Mesenchymal stem cell (in vitro differentiated cells and primary cell): Measurements from ENCODE around the gene LILRB1. TPM values are rescaled to one million over a fixed set of nuclear protein-coding genes. Genes with fewer than 3 reads are reported as not detected.

Experiments used
- DNase-seq: peaks from one replicate; pipeline ENCODE4 v3.0.0-alpha.2; 2013
- H2AFZ ChIP-seq: one replicate; pipeline ENCODE4 v1.6.1; 2013; ENCODE audit warnings: low read depth, mild to moderate bottlenecking, control low read depth, inconsistent platforms, low read length, moderate library complexity
- H2AK5ac ChIP-seq: 2 replicates; pipeline ENCODE4 v1.6.1; 2013; ENCODE audit warnings: low read length, moderate library complexity, mild to moderate bottlenecking, inconsistent platforms; ENCODE audit not compliant: severe bottlenecking
- H2BK120ac ChIP-seq: one replicate; pipeline ENCODE4 v1.6.1; 2013; ENCODE audit warnings: low read depth, mild to moderate bottlenecking, inconsistent platforms, low read length, moderate library complexity
- H2BK12ac ChIP-seq, 2 experiments: one replicate each; pipeline ENCODE4 v1.6.1; 2013; ENCODE audit warnings: inconsistent platforms in 2 of 2, low read length in 2 of 2, mild to moderate bottlenecking in 2 of 2, moderate library complexity in 2 of 2, control low read depth in 1 of 2
- H2BK15ac ChIP-seq: one replicate; pipeline ENCODE4 v1.6.1; 2013; ENCODE audit warnings: mild to moderate bottlenecking, low read depth, inconsistent platforms; ENCODE audit not compliant: poor library complexity, severe bottlenecking
- H2BK5ac ChIP-seq: 2 replicates; pipeline ENCODE4 v1.6.1; 2013; ENCODE audit warnings: low read depth, mild to moderate bottlenecking, low read length, control low read depth, inconsistent platforms; ENCODE audit not compliant: poor library complexity, severe bottlenecking
- H3K14ac ChIP-seq, 2 experiments: one replicate each; pipeline ENCODE4 v1.6.1; 2013; ENCODE audit warnings: inconsistent platforms in 2 of 2, low read length in 2 of 2, control low read depth in 1 of 2, mild to moderate bottlenecking in 1 of 2, moderate library complexity in 1 of 2
- H3K18ac ChIP-seq, 2 experiments: one replicate each; pipeline ENCODE4 v1.6.1; 2013; ENCODE audit warnings: inconsistent platforms in 2 of 2, low read length in 2 of 2, control low read depth in 1 of 2, low read depth in 1 of 2, mild to moderate bottlenecking in 1 of 2
- H3K23ac ChIP-seq, 2 experiments: one replicate each; pipeline ENCODE4 v1.6.1; 2013; ENCODE audit warnings: inconsistent platforms in 2 of 2, low read length in 2 of 2, mild to moderate bottlenecking in 2 of 2, moderate library complexity in 2 of 2, control low read depth in 1 of 2
- H3K27ac ChIP-seq: 2 replicates; pipeline ENCODE4 v1.5.1; 2013; ENCODE audit warnings: mild to moderate bottlenecking, moderate library complexity, low read length, control low read depth, inconsistent platforms; ENCODE audit not compliant: poor library complexity, severe bottlenecking
- H3K27me3 ChIP-seq, 2 experiments: 2 replicates each; pipeline versions ENCODE4 v1.6.1 to v1.7.0; 2013; ENCODE audit warnings: low read length in 2 of 2, mild to moderate bottlenecking in 2 of 2, moderate library complexity in 2 of 2, control low read depth in 1 of 2, inconsistent platforms in 1 of 2; ENCODE audit not compliant: control insufficient read depth in 1 of 2, insufficient read depth in 1 of 2
- H3K36me3 ChIP-seq, 2 experiments: 2 replicates each; pipeline versions ENCODE4 v1.6.1 to v1.7.0; 2013; ENCODE audit warnings: low read length in 2 of 2, control low read depth in 1 of 2, inconsistent platforms in 1 of 2, low read depth in 1 of 2, mild to moderate bottlenecking in 1 of 2; ENCODE audit not compliant: insufficient read depth in 2 of 2, control insufficient read depth in 1 of 2
- H3K4ac ChIP-seq, 2 experiments: one replicate each; pipeline ENCODE4 v1.6.1; 2013; ENCODE audit warnings: inconsistent platforms in 2 of 2, low read length in 2 of 2, mild to moderate bottlenecking in 2 of 2, moderate library complexity in 2 of 2, control low read depth in 1 of 2, low read depth in 1 of 2
- H3K4me1 ChIP-seq: 2 replicates; pipeline ENCODE4 v1.6.1; 2013; ENCODE audit warnings: low read depth, low read length, control low read depth; ENCODE audit not compliant: control insufficient read depth, insufficient read depth
- H3K4me2 ChIP-seq: 2 replicates; pipeline ENCODE4 v1.6.1; 2013; ENCODE audit warnings: low read length, mild to moderate bottlenecking, inconsistent platforms; ENCODE audit not compliant: poor library complexity, severe bottlenecking
- H3K4me3 ChIP-seq, 2 experiments: 2 replicates each; pipeline versions ENCODE4 v1.5.1 to v1.7.0; 2013; ENCODE audit warnings: low read length in 2 of 2, mild to moderate bottlenecking in 2 of 2, control low read depth in 1 of 2, low read depth in 1 of 2; ENCODE audit not compliant: insufficient read depth in 1 of 2
- H3K79me1 ChIP-seq: replicated peaks from 2 replicates; pipeline ENCODE4 v1.6.1; 2013; ENCODE audit warnings: mild to moderate bottlenecking, control low read depth, low read length, inconsistent platforms; ENCODE audit not compliant: poor library complexity, severe bottlenecking
- H3K9ac ChIP-seq: 2 replicates; pipeline ENCODE4 v1.7.0; 2013; ENCODE audit warnings: mild to moderate bottlenecking, low read length, moderate library complexity
- H3K9me3 ChIP-seq: 2 replicates; pipeline ENCODE4 v1.7.0; 2013; ENCODE audit warnings: mild to moderate bottlenecking, low read length; ENCODE audit not compliant: control insufficient read depth
- H4K8ac ChIP-seq: one replicate; pipeline ENCODE4 v1.6.1; 2013; ENCODE audit warnings: inconsistent platforms, mild to moderate bottlenecking, low read length, moderate library complexity
- H4K91ac ChIP-seq: one replicate; pipeline ENCODE4 v1.6.1; 2013; ENCODE audit warnings: mild to moderate bottlenecking, low read length, inconsistent platforms
- WGBS: methylation state at CpG from one replicate; pipeline ENCODE4 v1.1.7; 2013; ENCODE audit warnings: mixed read lengths; 5-methylcytosine and 5-hydroxymethylcytosine counted together
- small RNA-seq: library from polyadenylated mRNA; stranded (forward); fragments of <200 nt; extraction: miRNeasy Mini kit (QIAGEN cat#:217004); gene quantifications from one replicate; pipeline ENCODE3, GENCODE V24; 2013; ENCODE audit warnings: low read depth

LILRB1 gene

GRCh38 chr19:54682306-54682856, 52.1 kb downstream of the LILRB1 start:
- no peak for DNase-seq
- Histone ChIP-seq H2BK120ac (no peak overlapping the region), H3K4ac (no peak overlapping the region), H3K36me3 (no peaks in the 10 kb centered on the region), H3K23ac (no peak overlapping the region), H2AK5ac (no peak overlapping the region), H3K14ac (no peak overlapping the region), H2BK12ac (no peak overlapping the region), H4K91ac (no peak overlapping the region), H2AFZ (no peak overlapping the region), H3K18ac (no peak overlapping the region), H2BK15ac (no peak overlapping the region), H3K27me3 (no peaks in the 10 kb centered on the region), H3K9ac (no peak overlapping the region), H3K27ac (no peak overlapping the region), H3K79me1 (no peaks in the 10 kb centered on the region), H3K4me1 (no peaks in the 10 kb centered on the region), H3K4me2 (no peak overlapping the region), H3K9me3 (no peaks in the 10 kb centered on the region), H3K4me3 (no peak overlapping the region), H4K8ac (no peak overlapping the region), H2BK5ac (no peak overlapping the region)
- 78% methylated on average over 3 of the region's 7 CpGs for WGBS

DNA sequence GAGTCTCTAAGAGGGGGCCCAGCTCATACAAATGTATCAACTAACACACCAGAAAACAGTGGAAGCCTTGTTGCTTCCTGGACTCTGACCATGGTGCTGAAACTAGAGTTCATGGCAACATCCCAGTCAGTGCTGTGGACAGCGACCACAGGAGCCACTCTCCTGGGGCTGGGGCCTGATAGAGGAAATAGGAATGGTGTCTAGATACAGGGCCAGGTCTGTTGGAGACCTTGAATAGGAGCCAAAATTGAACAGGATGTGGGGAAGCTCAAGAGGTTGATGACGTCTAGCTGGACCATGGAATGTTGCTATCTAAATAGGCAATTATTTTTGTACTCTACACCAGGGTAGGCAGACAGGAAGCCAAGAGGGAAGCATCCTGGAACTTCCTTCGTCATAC, 54.2 kb downstream of the LILRB1 start:
- Histone ChIP-seq H3K27me3 (no peaks in the 10 kb centered on the region), H2BK120ac (no peak overlapping the region), H3K4ac (no peak overlapping the region), H3K18ac (no peak overlapping the region), H2BK12ac (no peak overlapping the region), H3K4me3 (no peak overlapping the region), H4K8ac (no peak overlapping the region), H2BK15ac (no peak overlapping the region), H3K9me3 (no peaks in the 10 kb centered on the region), H4K91ac (no peak overlapping the region), H2AK5ac (no peak overlapping the region), H3K9ac (no peak overlapping the region), H3K27ac (no peak overlapping the region), H3K79me1 (no peaks in the 10 kb centered on the region), H3K23ac (no peak overlapping the region), H2BK5ac (no peak overlapping the region), H3K4me1 (no peaks in the 10 kb centered on the region), H2AFZ (no peak overlapping the region), H3K36me3 (no peaks in the 10 kb centered on the region), H3K14ac (no peak overlapping the region), H3K4me2 (no peak overlapping the region)
- DNase-seq, result no peak
- WGBS, result 37% methylated on average over 3 of the region's 3 CpGs

Small RNA genes lying within 50 kb of the gene (small RNA-seq; reads per million reads assigned to genes)
- not detected for gene AC245036.3
- gene MIR8061, result not detected
